ENCODE data around the gene ZNF334. TPM values are rescaled to one million over a fixed set of nuclear protein-coding genes. Genes with fewer than 3 reads are reported as not detected.
A peak's percentile ranks its signal among the peaks of the same experiment; 100 is the strongest.

ZNF334 gene
- total RNA-seq, 1 experiment from 2014 or later = 0.11 TPM

DNA sequence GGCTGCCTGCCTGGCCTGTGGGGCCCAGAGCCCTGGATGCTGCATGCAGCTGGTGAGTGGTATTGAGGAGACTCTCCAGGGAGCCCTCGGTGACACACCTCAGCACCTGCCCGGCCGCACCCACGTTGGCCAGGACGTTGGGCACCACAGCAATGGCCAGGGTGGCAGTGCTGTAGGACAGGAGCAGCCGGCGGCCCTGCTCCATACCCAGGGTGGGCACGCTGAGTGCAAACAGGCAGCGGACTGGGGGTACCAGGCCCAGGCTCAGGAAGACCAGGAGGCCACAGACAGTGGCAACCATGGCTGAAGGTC is 32.4 kb upstream of the ZNF334 start:
- DNase-seq (ENCODE audit: low read depth) = no peak

DNA sequence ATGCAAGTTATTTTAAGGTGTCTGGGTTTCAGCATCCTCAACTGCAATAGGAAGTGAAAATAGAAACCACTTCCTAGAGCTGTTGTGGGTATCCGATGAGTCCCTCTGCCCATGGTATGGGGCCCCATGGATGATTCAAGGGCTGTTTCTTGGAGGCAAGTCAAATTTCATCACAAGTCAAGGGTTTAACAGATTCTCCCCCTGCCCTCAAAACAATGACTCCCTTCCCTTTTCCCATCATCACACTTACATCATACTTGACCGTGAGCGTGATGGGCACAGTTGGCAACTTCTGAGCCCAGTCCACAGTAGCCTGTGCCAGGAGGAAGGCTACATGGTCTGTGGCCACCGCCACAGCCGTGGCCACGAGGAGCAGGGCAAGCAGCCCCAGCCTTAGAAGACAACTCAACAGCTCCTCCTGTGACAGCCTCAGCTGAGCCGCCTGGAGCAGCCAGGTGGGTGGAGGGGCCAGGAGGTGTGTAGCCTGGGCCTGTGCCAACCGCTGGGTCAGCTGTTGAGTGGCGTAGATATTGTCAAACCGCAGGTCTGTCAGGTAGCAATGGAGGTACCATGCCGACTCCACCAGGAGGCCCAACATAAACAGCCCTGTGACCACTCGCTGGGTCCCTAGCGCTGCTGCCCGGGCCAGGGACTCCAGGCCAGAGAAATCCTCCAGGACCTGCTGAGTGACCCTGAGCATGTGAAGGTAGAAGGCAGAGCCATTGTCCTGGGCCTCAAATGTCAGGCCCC is 31.9 kb upstream of the ZNF334 start:
- peak; percentile 32 for DNase-seq (ENCODE audit: low read depth)

DNA sequence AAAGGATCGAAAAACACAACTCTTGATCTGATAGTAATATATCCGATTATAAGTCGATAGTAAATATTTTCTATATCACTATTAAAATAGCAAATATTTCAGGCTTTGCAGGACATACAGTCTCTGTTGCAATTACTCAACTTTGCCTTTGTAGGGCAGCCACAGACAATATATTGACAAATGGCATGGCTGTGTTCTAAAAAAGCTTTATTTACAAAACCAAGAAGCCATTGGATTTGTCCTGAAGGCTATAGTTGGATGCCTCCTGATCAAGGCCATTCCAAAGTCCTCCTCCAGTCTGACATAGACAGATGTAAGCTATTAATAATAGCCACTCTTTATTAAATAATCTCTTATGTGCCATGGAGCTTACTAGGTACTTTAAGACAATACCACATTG is 31.2 kb upstream of the ZNF334 start:
- no peak for DNase-seq (ENCODE audit: low read depth)

DNA sequence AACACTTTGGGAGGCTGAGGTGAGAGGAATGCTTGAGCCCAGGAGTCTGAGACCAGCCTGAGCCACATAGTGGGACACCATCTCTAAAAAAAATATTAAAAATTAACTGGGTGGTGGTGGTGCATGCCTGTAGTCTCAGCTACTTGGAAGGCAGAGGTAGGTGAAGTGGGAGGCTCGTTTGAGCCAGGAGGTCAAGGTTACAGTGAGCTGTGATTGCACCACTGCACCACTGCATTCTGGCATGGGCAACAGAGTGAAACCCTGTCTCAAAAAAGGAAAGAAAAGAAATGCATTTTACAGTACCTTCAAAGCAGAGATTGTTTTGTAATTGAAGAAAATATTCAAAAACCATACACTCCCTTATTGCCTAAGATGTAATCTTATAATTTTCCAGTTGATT is 30.6 kb upstream of the ZNF334 start:
- DNase-seq (ENCODE audit: low read depth) = no peak

DNA sequence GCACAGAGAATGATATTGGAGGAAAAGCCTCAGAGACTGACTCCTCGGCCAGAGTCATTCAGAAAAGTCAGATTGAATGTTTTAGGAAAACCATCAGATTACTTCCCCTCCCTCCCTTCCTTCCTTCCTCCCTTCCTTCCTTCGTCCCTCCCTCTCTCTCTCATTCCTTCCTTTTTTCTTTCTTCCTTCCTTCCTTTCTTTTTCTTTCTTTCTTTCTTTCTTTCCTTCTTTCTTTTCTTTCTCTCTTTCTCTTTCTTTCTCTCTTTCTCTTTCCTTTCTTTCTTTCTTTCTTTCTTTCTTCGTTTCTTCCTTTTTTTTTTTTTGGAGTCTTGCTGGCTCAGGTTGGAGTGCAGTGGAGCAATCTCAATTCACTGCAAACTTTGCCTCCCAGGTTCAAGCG is 29.7 kb upstream of the ZNF334 start:
- DNase-seq (ENCODE audit: low read depth) = no peak

DNA sequence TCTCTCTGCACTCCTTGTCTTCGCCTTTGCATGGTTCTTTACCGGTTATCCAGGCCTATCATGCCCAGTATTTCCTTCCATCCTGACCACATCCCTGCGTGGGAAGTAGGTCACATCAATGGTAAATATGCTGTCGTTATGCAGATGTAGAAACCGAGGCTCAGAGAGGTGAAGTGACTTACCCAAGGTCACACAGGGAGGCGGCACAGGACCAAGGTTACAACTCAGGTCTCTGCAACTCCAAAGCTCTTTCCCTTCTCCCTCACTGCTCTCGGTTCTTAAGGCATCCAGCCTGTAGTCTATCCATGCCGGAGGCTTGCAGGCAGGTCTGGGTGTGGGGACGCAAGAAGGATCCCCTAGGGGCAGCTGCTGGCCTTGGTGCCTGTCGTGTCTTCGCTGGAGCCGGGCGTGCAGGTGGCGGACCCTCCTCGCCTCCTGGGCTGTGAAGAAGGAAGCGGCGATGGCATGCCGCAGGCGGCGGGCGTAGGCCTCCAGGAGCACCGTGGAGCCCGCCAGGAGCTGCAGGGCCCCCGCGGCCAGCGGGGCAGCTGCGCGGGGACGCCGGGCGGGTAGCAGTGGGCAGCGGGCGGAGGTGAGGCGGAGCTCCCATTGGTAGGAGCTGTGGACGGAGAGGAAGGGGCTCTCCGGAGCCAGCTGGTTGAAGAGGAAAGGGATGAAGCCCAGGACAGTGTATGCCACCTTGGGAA is 28.0 kb upstream of the ZNF334 start:
- no peak for DNase-seq (ENCODE audit: low read depth)

DNA sequence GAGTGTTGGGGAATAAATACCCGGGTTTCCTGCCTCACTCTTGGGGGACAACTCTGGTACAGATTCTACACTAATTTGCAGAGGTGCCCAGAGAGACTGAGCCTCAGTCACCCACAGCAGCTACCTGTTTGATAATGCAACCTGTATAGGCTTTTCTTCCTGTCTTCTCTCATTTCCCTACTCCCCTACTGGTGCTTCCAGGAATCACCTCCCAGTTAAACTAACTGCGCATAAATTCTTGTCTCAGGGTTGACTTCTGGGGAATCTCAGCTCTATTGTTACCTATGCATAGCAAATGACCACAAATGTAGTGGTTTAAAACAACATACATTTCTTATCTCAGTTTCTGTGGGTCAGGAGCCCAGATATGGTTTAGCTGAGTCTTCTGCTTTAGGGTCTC is 25.8 kb upstream of the ZNF334 start:
- no peak for DNase-seq (ENCODE audit: low read depth)

DNA sequence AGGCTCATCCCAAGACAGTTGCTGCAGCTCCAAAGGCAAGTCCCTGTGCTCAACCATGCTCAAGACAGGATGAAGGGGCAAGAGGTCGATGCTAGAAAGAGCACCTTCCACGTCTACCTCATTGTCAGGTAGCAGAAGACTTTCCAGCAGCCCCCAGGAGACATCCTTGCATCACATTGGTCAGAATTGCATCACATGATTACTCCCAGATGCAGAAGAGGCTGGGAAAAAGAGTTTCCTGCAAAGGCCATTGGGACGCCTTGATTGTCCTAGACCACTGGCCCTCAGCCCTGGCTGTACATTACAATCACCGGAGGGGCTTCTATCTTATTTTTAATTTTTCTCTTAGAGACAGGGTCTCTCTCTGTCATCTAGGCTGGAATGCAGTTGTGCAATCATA is 17.3 kb upstream of the ZNF334 start:
- no peak for DNase-seq (ENCODE audit: low read depth)

DNA sequence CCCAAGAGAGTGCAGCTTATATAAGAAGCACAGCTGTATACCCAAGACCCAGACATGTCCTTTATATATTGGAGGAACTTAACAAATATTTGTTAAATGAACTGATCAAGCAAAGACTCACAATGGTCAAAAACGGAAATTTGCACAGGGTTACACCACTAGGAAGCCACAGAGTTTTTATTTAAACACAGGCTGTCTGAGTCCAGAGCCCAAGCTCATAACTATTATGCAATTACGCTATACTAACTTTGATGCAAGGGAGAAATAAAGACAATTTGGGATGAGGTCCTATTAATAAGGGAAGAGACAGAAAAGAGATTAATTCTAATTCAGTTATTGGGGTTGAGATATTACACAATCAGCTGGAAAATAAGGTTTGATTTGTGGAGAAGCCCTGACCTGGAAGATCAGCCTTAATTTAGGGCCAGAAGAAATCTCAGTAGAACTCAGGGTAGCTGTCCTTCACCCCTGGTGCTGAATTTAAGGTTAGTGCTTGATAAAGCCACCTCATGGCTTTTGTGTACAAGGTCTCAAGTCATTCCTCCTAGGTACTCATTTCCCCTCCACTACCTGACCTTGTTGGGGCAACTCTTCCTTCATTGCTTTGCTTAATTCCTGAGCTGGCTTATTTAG is 10.5 kb upstream of the ZNF334 start:
- peak; percentile 12 for DNase-seq (ENCODE audit: low read depth)

DNA sequence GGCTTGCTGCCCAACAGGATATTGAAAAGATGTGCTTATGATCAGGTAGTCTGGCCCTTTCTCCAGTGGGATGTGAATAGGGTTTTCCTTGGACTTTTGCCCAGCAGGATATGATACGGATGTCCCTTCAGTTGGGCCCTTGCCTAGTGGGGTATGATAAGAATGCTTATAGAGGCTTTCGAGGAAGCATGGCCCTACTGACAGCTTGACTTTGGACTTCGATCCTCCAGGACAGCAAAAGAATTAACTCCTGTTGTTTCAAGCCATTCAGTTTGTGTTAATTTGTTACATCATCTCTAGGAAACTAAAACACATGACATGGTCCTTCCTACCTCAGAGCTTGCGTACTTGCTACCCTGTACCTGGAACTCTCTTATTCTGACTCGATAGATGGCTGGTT is 9.7 kb upstream of the ZNF334 start:
- DNase-seq (ENCODE audit: low read depth) = no peak

DNA sequence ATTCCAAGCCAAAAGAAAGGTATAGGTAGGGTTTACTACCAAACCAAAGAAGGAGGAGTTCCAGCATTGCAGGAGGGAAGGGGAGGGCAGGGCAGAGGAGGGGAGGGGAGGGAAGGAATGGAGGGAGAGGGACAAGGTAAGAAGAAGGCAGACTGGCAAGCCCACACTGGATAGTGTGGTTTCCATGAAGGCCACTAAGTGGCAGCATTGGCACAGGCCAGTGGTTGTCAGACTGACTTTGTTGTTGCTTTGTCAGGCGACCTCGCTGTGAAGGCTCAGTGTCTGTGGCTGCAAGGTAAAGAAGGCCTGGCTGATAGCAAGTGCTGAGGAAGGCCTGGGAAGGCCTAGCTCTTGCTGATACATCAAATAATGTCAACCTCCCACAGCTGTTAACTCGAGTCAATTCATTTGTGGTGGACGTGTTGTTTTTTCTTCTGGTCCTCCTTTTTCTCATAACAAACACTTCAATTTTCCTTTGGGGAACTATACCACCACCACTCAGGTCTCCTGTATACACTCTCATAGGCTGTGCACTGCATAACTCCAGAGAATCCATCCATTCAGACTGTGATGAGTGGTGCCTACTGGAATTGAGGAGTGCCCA is 7.7 kb upstream of the ZNF334 start:
- peak; percentile 30 for DNase-seq (ENCODE audit: low read depth)

DNA sequence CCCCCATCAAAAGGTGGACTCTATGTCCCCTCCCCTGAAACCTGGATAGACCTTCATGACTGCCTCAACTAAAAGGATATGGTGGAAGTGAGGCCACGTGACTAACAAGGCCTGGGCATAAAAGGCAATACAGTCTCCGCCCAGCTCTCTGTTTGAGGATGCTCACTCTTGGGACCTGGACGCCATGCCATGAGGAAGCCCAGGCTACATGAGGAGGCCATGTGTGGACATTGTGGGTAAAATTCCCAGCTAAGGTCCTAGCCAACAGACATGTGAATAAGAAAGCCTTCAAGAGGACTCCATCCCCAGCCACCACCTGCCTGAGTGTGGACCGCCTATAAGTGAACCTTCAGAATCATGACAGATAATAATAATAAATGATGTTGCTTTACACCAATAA is 7.2 kb upstream of the ZNF334 start:
- no peak for DNase-seq (ENCODE audit: low read depth)

DNA sequence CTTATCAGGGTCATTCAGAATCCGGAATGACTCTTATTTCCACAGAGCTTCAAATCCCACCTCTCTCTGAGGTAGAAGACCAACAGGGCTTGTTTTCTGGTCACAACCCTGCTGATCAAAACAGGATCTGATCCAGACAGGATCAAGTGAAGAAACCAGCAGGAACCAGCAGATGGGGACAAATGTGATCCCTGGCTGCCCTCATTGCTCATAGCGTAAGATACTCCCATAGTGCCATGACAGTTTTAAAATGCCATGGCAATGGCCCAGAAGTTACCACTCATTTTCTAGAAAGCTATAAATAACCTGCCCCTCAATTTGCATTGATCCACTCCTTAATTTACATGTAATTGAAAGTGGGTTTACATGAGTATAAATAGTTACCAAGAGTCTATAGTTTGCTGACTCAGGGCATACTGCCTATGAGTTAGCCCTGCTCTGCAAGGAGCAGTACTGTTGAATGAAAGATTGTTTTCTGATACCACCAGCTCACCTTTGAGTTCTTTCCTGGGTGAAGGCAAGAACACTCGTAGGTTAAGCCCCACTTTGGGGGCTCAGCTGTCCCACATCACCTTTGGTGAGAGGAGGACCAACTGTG is 6.2 kb upstream of the ZNF334 start:
- DNase-seq (ENCODE audit: low read depth) = no peak

DNA sequence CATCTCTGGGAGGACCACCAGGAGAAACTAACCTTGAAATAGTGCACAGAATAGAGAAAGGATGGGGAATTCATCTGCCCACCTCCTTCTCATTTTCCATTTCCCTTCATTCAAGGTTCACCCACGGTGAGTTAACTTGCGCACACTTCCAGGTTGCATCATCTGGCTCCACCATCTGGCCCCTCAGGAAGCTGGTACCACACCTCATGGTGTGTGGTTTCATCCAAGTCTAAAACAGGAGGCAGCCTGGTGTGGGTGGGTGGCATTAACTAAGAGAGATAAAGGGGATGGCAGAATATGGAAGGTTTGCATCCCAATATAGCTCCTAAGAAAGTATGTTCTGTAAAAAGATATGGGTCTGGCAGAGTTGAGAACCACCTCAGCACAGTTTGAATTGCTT is 3.8 kb downstream of the ZNF334 start:
- DNase-seq (ENCODE audit: low read depth) = no peak

DNA sequence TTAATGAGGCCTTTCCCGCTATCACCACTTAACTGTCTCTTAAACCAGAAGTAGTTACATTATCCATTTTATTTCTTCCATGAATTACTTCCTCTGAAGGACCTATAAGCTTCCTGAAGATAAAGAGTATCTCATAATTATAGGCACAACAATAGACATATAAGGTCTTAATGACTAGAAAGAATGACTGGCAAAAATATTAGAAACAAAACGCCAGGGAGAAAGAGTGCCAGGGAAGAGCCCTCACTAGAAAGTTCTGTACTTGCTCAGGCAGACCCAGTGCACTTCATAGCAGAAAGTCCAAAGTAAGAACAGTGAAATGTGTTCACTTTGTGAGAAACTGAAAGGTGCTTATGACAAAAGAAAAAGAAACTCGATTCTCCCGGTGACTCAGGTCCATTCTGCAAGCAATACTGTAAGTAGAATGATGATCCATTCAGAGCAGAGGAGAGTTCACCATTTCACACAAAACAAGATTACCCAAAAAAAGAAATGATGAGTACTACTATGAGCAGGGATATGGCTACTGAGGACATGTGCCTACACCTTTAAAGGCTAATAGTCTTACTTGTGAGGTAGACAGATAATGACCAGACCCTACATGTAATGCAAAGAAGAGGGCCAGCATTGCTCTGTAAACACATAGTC is 5.5 kb downstream of the ZNF334 start:
- DNase-seq (ENCODE audit: low read depth) = no peak

DNA sequence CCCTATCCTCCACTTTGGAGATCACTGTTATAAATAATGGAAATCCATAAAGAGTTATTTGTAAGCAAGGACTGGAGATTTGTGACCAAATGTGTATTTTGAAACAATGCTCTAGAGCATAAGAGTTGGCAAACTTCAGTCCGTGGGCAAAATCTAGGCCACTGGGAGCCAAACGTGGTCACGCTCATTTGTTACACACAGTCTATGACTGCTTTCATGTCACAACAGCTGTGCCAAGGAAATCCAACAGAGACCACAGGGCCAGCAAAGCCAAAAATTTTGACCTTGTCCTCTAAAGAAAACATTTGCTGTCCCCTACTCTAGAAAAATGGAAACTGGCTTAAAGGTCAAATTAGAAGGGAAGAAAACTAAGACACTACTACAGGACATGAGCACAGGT is 7.9 kb downstream of the ZNF334 start:
- DNase-seq (ENCODE audit: low read depth) = no peak

DNA sequence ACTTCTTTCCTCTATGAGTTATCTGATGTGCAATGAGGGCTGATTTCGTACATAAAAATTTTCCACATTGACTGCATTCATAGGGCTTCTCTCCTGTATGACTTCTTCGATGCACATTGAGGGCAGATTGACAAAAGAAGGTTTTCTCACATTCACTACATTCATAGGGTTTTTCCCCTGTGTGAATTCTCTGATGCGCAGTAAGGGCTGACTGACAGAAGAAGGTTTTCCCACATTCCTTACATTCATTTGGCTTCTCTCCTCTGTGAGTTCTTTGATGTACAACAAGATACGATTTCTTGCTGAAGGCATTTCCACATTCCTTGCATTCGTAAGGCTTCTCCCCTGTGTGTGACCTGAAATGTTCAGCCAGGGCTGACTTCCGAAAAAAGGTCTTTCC is 11.4 kb downstream of the ZNF334 start:
- DNase-seq (ENCODE audit: low read depth) = no peak

DNA sequence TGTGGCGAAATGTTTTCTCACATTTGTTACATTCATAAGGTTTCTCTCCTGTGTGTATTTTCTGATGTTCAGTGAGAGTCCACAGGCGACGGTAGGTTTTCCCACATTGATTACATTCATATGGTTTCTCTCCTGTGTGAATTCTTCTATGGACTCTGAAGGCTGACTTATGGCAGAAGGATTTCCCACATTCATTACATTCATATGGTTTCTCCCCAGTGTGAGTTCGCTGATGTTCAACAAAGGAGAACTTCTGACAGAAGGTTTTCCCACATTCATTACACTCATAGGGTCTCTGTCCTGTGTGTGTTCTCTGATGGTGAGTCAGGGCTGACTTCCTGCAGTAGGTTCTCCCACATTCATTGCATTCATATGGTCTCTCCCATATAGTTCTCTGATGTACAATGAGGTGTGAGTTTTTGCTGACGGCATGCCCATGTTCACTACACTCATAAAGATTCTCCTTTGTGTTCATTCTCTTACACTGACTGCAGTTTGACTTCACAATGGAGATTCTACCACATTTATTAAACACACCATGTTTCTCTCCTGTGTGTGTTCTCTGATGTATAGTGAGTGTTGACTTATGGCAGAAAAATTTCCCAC is 11.9 kb downstream of the ZNF334 start:
- no peak for DNase-seq (ENCODE audit: low read depth)

DNA sequence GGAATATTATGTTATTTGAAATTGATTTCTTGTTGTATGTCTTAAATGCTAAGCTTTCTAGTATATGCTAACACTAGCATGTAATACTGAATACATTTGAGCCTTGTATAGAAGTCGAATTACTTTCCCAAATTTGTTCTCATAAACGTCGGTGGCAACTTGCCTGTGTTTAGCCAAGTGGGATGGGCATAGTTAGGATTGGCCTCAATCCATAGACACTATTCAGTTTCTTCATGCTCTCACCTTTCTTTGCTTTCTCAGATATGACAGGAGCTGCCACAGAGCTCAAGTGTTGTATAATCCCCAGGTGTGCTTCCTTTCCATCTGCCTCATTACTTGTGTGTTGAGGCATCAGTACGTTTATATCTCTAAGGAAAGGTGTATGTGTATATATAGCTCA is 19.3 kb downstream of the ZNF334 start:
- no peak for DNase-seq (ENCODE audit: low read depth)

DNA sequence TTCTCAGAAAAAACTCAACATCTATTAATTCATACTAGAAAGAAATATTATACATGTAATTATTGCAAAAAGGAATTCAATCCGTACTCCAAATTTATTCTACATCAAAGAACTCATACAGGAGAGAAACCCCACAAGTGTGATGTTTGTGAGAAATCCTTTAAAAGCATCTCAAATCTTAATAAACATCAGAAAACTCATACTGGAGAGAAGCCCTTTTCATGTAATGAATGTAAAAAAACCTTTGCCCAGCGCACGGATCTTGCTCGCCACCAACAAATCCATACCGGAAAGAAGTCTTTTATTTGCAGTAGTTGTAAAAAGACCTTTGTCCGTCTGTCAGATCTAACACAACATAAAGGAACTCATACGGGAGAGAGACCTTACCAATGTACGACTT is 22.0 kb downstream of the ZNF334 start:
- DNase-seq (ENCODE audit: low read depth) = no peak

DNA sequence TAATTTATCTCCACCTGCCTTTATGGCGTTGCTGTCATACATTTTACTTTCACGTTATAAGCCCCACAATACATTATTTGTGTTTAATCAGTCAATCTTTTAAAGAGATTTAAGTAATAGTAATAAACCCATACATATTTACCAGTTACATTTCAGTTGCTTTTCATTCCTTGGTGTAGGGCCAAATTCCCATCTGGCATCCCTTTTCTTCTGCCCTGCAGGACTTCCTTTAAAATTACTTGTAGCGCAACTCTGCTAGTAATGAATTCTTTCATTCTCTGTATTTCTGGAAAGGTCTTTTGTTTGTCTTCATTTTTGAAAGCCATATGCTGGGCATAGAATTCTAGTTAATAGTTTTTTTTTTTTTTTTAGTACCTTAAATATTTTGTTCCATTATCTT is 24.9 kb downstream of the ZNF334 start:
- DNase-seq (ENCODE audit: low read depth) = no peak

Measured in LHCN-M2 (cell line).